VCaP (cell line): ENCODE data around the gene MRPL30.
"Not testable (repeated sequence)": the region's sequence is repeated elsewhere in the genome, so short reads cannot be mapped to it uniquely, and the experiment has no call there.

Experiments used
- H3K27ac ChIP-seq: fragments of 450-650 bp; 2 replicates; pipeline ENCODE4 v1.5.1; 2017
- TF ChIP-seq, protein P1 (sequence below): fragments of 450-650 bp; conservative IDR thresholded peaks from 2 replicates; pipeline ENCODE4 v1.5.1; 2017; ENCODE audit warnings: mild to moderate bottlenecking, moderate library complexity

Gene MRPL30

DNA sequence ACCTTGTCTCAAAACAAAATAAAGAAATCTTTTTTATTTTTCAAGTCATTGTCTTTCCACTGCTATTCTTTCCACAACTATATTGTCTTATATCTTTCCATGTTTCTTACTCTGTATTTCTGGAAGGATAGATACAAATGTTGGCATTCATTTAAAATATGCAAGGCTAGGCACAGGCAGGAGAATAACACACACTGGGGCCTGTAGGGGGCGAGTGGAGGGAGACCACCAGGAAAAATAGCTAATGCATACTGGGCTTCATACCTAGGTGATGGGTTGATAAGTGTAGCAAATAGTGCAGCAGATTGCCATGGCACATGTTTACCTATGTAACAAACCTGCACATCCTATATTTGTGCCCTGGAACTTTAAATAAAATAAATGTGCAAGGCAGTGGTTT, 9.6 kb downstream of the MRPL30 start:
- TF ChIP-seq, protein P1, sequence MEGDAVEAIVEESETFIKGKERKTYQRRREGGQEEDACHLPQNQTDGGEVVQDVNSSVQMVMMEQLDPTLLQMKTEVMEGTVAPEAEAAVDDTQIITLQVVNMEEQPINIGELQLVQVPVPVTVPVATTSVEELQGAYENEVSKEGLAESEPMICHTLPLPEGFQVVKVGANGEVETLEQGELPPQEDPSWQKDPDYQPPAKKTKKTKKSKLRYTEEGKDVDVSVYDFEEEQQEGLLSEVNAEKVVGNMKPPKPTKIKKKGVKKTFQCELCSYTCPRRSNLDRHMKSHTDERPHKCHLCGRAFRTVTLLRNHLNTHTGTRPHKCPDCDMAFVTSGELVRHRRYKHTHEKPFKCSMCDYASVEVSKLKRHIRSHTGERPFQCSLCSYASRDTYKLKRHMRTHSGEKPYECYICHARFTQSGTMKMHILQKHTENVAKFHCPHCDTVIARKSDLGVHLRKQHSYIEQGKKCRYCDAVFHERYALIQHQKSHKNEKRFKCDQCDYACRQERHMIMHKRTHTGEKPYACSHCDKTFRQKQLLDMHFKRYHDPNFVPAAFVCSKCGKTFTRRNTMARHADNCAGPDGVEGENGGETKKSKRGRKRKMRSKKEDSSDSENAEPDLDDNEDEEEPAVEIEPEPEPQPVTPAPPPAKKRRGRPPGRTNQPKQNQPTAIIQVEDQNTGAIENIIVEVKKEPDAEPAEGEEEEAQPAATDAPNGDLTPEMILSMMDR, result peak; percentile 17; the same call in 1 of the 2 replicates
- H3K27ac ChIP-seq, result no peak overlapping the region

DNA sequence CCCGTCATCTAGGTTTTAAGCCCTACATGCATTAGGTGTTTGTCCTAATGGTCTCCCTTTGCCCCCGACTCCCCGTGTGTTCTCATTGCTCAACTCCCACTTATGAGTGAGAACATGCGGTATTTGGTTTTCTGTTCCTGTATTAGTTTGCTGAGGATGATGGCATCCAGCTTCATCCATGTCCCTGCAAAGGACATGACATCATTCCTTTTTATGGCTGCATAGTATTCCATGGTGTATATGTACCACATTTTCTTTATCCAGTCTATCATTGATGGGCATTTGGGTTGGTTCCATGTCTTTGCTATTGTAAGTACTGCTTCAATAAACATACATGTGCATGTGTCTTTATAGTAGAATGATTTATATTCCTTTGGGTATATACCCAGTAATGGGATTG, 11.4 kb downstream of the MRPL30 start:
- not testable (repeated sequence) for H3K27ac ChIP-seq

DNA sequence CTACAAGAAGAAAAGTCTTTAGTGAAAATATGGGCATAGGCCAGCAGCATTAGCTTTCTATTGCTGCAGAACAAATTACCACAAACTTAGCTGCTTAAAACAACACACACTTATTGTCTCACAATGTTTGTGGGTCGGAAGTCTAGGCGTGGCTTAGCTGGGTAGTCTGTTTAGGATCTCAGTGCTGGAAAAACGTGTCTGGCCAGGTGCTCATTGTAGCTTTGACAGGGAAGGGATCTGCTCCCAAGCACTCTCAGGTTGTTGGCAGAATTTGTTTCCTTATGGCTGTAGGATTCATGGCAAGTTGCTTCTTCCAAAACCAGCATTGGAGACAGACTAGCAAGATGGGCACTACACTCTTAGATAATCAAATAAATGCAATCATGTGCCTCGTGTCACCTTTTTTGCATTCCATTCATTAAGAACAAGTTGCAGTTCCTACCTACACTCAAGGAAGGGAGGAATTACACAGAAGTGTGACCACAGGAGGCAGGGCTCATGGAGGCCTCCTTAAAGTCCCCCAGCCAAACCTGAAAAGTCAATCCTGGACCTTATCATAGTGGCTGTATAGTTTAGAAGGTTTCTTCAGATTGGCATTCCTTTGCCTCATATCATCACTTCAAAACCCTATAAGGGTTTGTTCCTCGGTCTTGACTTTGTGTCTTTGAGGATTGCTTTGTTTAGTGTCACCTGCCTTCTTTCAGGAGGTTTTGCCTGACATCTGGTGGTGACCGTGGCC, 17.3 kb downstream of the MRPL30 start:
- H3K27ac ChIP-seq, result peak overlapping the region; percentile 66
- TF ChIP-seq, protein P1, result no peak

DNA sequence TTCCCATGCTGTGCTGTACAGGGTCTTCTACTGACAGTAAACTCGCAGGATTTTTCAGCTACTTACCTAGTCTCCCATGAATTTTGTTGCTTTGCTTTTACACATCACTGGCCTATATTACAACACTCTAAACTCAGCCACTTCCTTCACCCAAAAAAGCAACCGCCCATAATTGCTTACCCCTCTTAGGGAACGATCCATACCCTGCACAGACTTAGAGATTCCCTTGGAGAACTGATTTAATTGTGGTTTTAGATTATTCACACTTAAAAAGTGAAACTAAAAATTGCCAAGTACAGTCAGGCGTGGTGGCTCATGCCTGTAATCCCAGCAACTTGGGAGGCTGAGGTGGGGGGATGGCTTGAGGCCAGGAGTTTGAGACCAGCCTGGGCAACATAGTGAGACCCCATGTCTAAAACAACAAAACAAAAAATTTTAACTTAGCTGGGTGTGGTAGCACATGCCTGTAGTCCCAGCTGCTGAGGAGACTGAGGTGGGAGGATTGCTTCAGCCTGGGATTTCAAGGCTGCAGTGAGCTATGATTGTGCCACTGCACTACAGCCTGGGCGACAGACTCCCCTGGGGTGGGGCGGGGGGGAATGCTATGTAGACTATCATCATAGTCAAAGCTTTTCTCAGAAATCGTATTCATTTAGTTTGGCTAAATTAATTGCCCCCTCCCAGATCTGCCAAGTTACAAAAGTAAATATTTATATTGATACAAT, 19.3 kb downstream of the MRPL30 start:
- TF ChIP-seq, protein P1, result no peak
- no peak overlapping the region for H3K27ac ChIP-seq

DNA sequence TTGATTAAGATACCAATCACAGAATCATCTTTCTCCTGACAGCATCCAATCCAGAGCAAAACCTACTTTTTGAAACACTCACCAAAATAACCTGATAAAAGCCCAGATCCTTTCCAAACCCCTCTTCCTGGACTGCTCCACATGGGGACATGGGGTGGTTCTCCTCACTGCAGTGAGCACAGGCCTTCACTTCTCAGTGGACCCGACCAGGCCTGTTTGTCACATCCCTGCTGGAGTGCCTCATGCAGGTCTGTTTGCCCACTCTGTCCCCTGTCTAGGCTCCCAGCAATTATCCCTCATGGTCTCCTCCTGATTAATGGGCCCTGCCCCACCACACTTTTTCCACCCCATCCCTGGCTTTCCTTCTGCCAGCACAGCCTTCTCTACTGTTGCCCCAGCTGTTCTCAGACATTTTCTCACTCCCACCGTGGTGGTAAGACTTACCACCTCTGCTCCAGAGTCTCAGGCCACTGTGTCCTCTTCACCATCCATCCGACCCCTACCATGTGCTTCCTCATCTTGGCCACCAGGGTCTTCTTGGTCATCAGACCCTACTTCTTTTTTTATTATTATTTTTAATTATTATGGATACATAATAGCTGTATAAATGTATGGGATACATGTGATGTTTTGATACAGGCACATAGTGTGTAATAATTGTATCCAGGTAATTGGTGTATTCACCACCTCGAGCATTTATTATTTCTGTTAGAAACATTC, 21.1 kb downstream of the MRPL30 start:
- no peak overlapping the region for H3K27ac ChIP-seq
- TF ChIP-seq, protein P1, result no peak

DNA sequence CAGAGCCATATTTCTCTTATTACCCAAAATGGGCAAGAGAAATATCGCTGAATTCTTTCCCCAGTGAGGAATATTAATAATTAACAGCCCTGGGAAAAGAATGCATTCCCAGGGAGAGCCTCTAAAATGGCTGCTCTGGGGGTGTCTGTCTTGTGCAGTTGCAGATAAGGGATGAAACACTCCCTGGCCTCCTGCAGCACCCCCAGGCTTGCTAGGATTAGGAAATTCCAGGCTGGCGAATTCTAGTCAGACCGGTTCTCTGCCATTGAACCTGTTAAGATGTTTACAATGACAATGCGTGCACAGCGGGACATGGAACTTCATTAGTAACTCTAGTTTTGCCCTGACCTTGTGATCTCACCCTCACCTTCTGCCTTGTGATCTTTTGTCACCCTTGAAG, 24.5 kb downstream of the MRPL30 start:
- H3K27ac ChIP-seq, result no peak overlapping the region
- TF ChIP-seq, protein P1, result no peak

DNA sequence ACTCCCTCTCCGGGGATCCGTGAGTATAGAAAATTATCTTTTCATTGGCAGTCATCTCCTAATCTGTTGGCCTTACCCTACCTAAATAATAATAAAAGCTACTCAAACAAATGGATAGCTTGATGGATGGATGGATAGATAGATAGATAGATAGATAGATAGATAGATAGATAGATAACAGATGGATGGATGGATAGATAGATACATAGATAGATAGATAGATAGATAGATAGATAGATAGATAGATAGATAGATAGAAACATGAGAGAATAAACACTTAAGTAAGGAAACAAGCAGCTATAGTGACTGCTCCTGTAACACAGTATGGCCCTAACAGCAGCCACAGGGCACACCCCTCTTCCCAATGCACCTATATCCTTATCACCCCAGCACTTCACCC, 35.1 kb downstream of the MRPL30 start:
- H3K27ac ChIP-seq, result no peak overlapping the region
- TF ChIP-seq, protein P1, result no peak
